HEK293 (cell line): ENCODE results near the gene TBX3.
"Not testable (repeated sequence)": the region's sequence is repeated elsewhere in the genome, so short reads cannot be mapped to it uniquely, and the experiment has no call there.

Source experiments
- BCL11A ChIP-seq: fragments of 450-650 bp; formaldehyde crosslinking; IDR thresholded peaks from 2 replicates; pipeline ENCODE4 v1.5.1; 2016; ENCODE audit warnings: low read depth, missing biosample characterization, missing genetic modification characterization
- CTCF ChIP-seq: fragments of 450-650 bp; formaldehyde crosslinking; IDR thresholded peaks from 2 replicates; pipeline ENCODE4 v1.5.1; 2016; ENCODE audit warnings: missing biosample characterization, missing genetic modification characterization
- KLF9 ChIP-seq: fragments of 450-650 bp; formaldehyde crosslinking; IDR thresholded peaks from 2 replicates; pipeline ENCODE4 v1.5.1; 2016; ENCODE audit warnings: missing biosample characterization, missing genetic modification characterization, low read depth
- ZNF18 ChIP-seq: fragments of 450-650 bp; formaldehyde crosslinking; IDR thresholded peaks from 2 replicates; pipeline ENCODE4 v1.5.1; 2016; ENCODE audit warnings: missing biosample characterization, missing genetic modification characterization
- ZNF274 ChIP-seq, 2 experiments: fragments of 200-500 bp in 1 of 2; fragments of 450-650 bp in 1 of 2; sonication (Bioruptor generic) in 1 of 2; formaldehyde crosslinking in 1 of 2; IDR thresholded peaks; 2 replicates each; pipeline versions ENCODE4 v1.5.1 to v1.6.1; 2014 to 2016; ENCODE audit warnings: borderline replicate concordance in 1 of 2, inconsistent platforms in 1 of 2, low read length in 1 of 2, missing biosample characterization in 1 of 2, missing genetic modification characterization in 1 of 2

GRCh38 chr12:114722176-114722575 lies 38.2 kb upstream of the TBX3 start:
- TF ChIP-seq ZNF274 (IDR thresholded peaks at IDR 0.05; ENCODE audit: low read length); ZNF274 (tag by site-specific recombination; IDR thresholded peaks at IDR 0.05; ENCODE audit: borderline replicate concordance); KLF9 (tag by site-specific recombination); CTCF (tag by site-specific recombination); BCL11A; ZNF18 (tag by site-specific recombination): not testable (repeated sequence)
